ENCODE results near the gene NLGN4Y.
"Not testable (repeated sequence)": the region's sequence is repeated elsewhere in the genome, so short reads cannot be mapped to it uniquely, and the experiment has no call there.

The NLGN4Y gene

GRCh38 chrY:14850734-14851133 is 326.4 kb downstream of the NLGN4Y start:
- no peak for FAIRE-seq

DNA sequence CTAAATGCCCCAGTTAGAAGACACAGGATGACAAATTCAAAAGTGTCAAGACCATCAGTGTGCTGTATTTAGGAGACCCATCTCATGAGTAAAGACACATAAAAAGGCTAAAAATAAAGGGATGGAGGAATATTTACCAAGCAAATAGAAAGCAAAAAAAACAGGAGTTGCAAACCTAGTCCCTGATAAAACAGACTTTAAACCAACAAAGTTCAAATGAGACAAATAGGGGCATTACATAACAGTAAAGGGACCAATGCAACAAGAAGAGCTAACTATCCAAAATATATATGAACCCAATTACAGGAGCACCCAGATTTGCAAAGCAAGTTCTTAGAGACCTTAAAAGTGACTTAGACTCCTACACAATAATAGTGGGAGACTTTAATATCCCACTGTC is 336.1 kb downstream of the NLGN4Y start:
- FAIRE-seq: no peak

DNA sequence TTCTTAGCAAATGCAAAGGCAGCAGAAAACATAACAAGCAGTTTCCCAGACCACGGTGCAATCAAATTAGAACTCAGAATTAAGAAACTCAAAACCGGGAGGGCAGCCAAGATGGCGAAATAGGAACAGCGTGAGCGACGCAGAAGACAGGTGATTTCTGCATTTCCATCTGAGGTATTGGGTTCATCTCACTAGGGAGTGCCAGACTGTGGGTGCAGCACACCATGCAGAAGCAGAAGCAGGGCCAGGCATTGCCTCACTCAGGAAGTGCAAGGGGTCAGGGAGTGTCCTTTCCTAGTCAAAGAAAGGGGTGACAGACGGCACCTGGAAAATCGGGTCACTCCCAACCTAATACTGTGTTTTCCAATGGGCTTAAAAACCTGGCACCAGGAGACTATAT is 336.7 kb downstream of the NLGN4Y start:
- FAIRE-seq: not testable (repeated sequence)

GRCh38 chrY:14871971-14872370 is 347.6 kb downstream of the NLGN4Y start:
- no peak for FAIRE-seq

All from islet of Langerhans (tissue), 1 donor.